SK-N-SH (cell line): ENCODE results near the gene GGTLC2. TPM values are rescaled to one million over a fixed set of nuclear protein-coding genes. Genes with fewer than 3 reads are reported as not detected.

Experiments used
- CTCF ChIA-PET: fragments of 300-600, 350-600 bp; formaldehyde crosslinking; extraction: SDS; loops from one replicate; lab custom pipeline; 2021; lab: Yijun Ruan, JAX
- POLR2A ChIA-PET: fragments of 350-600 bp; sonication (Branson Sonifier 250); formaldehyde crosslinking; extraction: SDS; loops from one replicate; lab custom pipeline; 2020; ENCODE audit warnings: antibody characterized with exemption, inconsistent platforms; lab: Yijun Ruan, JAX
- DNase-seq: peaks from one replicate; pipeline ENCODE4 v3.0.0; 2012
- H2AFZ ChIP-seq: fragments of 200-600 bp; sonication (generic); 2 replicates; pipeline ENCODE4 v1.8.1; 2016; ENCODE audit warnings: antibody characterized with exemption, mild to moderate bottlenecking, low read depth
- H3F3A ChIP-seq: fragments of 200-600 bp; sonication (generic); replicated peaks from 2 replicates; pipeline ENCODE3; 2016; ENCODE audit warnings: antibody characterized with exemption, mild to moderate bottlenecking; ENCODE audit not compliant: insufficient read depth
- H3K27ac ChIP-seq, 2 experiments: fragments of 200-500 bp in 1 of 2; fragments of 200-600 bp in 1 of 2; sonication (Bioruptor generic) in 1 of 2; sonication (generic), shearing (Covaris generic) in 1 of 2; 2 replicates each; pipeline versions ENCODE4 v1.5.1 to v1.6.1; 2014 to 2016; ENCODE audit warnings: low read depth in 2 of 2, inconsistent platforms in 1 of 2, low read length in 1 of 2, mild to moderate bottlenecking in 1 of 2, mixed read lengths in 1 of 2
- H3K27me3 ChIP-seq: fragments of 200-600 bp; sonication (generic), shearing (Covaris generic); 2 replicates; pipeline ENCODE4 v1.6.1; 2016; ENCODE audit warnings: mixed run types; ENCODE audit not compliant: insufficient read depth
- H3K36me3 ChIP-seq, 2 experiments: fragments of 200-500 bp in 1 of 2; fragments of 200-600 bp in 1 of 2; sonication (Bioruptor generic) in 1 of 2; sonication (generic) in 1 of 2; replicated peaks in 1 of 2; 2 replicates each; pipeline versions ENCODE3 to v1.5.1; 2014 to 2016; ENCODE audit warnings: low read length in 1 of 2, mild to moderate bottlenecking in 1 of 2; ENCODE audit not compliant: insufficient read depth in 2 of 2, control insufficient read depth in 1 of 2
- H3K4me1 ChIP-seq, 2 experiments: fragments of 200-500 bp in 1 of 2; fragments of 200-600 bp in 1 of 2; sonication (Bioruptor generic) in 1 of 2; sonication (generic), shearing (Covaris generic) in 1 of 2; 2 replicates each; pipeline versions ENCODE4 v1.5.1 to v1.6.1; 2014 to 2016; ENCODE audit warnings: low read depth in 1 of 2, low read length in 1 of 2, mixed run types in 1 of 2; ENCODE audit not compliant: insufficient read depth in 2 of 2, control insufficient read depth in 1 of 2
- H3K4me2 ChIP-seq: fragments of 200-600 bp; sonication (generic), shearing (Covaris generic); 2 replicates; pipeline ENCODE4 v1.6.1; 2017; ENCODE audit warnings: mixed run types
- H3K4me3 ChIP-seq, 2 experiments: fragments of 200-500 bp in 1 of 2; fragments of 200-600 bp in 1 of 2; sonication (Bioruptor generic) in 1 of 2; sonication (generic), shearing (Covaris generic) in 1 of 2; 2 replicates each; pipeline versions ENCODE4 v1.5.1 to v1.8.1; 2014 to 2016; ENCODE audit warnings: low read depth in 2 of 2, inconsistent platforms in 1 of 2, low read length in 1 of 2, mild to moderate bottlenecking in 1 of 2, mixed read lengths in 1 of 2, moderate library complexity in 1 of 2
- H3K79me2 ChIP-seq: fragments of 200-600 bp; sonication (generic); 2 replicates; pipeline ENCODE4 v1.8.1; 2017; ENCODE audit warnings: mild to moderate bottlenecking; ENCODE audit not compliant: insufficient read depth
- H3K9ac ChIP-seq: fragments of 200-600 bp; sonication (generic); 2 replicates; pipeline ENCODE4 v1.6.1; 2017; ENCODE audit warnings: mixed run types
- H3K9me2 ChIP-seq: fragments of 200-600 bp; sonication (generic); 2 replicates; pipeline ENCODE4 v1.6.1; 2017; ENCODE audit warnings: mixed run types
- H3K9me3 ChIP-seq: fragments of 200-600 bp; sonication (generic); 2 replicates; pipeline ENCODE4 v1.6.1; 2017; ENCODE audit warnings: mixed run types, mild to moderate bottlenecking, moderate library complexity
- H4K20me1 ChIP-seq: fragments of 200-600 bp; sonication (generic); 2 replicates; pipeline ENCODE4 v1.6.1; 2017; ENCODE audit warnings: mild to moderate bottlenecking, mixed run types; ENCODE audit not compliant: insufficient read depth
- CHD2 ChIP-seq: fragments of 150-350 bp; IDR thresholded peaks from 2 replicates; pipeline ENCODE4 v1.6.1; 2018; ENCODE audit warnings: low read length; ENCODE audit not compliant: partially characterized antibody
- CTCF ChIP-seq: fragments of 200-600 bp; sonication (generic); IDR thresholded peaks from 2 replicates; pipeline ENCODE4 v1.6.1; 2017; ENCODE audit warnings: antibody characterized with exemption, mild to moderate bottlenecking, moderate library complexity
- EZH2phosphoT487 ChIP-seq: fragments of 200-600 bp; sonication (generic); IDR thresholded peaks from 2 replicates; pipeline ENCODE4 v1.6.1; 2017; ENCODE audit warnings: low read depth, mixed run types, mild to moderate bottlenecking, antibody characterized with exemption, moderate library complexity, borderline replicate concordance
- FOXM1 ChIP-seq: IDR thresholded peaks from 2 replicates; pipeline ENCODE4 v1.4.0; 2012; ENCODE audit warnings: low read depth, mild to moderate bottlenecking
- IRF3 ChIP-seq: fragments of 150-350 bp; IDR thresholded peaks from 2 replicates; pipeline ENCODE4 v1.6.1; 2016; ENCODE audit warnings: mild to moderate bottlenecking, low read depth, low read length
- JUND ChIP-seq: IDR thresholded peaks from 2 replicates; pipeline ENCODE4 v1.4.0; 2012
- MAX ChIP-seq: IDR thresholded peaks from 2 replicates; pipeline ENCODE4 v1.4.0; 2012; ENCODE audit warnings: low read depth
- NFIC ChIP-seq: IDR thresholded peaks from 2 replicates; pipeline ENCODE4 v1.4.0; 2012; ENCODE audit warnings: borderline replicate concordance
- NRF1 ChIP-seq: IDR thresholded peaks from 2 replicates; pipeline ENCODE4 v1.6.1; 2012; ENCODE audit warnings: low read depth, mild to moderate bottlenecking, low read length
- POLR2AphosphoS5 ChIP-seq: IDR thresholded peaks from 2 replicates; pipeline ENCODE4 v1.6.1; 2012; ENCODE audit warnings: low read depth, low read length
- RAD21 ChIP-seq: IDR thresholded peaks from 2 replicates; pipeline ENCODE4 v1.6.1; 2012; ENCODE audit warnings: mild to moderate bottlenecking, low read length
- REST ChIP-seq: IDR thresholded peaks from 2 replicates; pipeline ENCODE4 v1.6.1; 2012; ENCODE audit warnings: mild to moderate bottlenecking, low read depth, low read length, moderate library complexity
- RXRA ChIP-seq: IDR thresholded peaks from 2 replicates; pipeline ENCODE4 v1.4.0; 2012; ENCODE audit warnings: low read depth, mild to moderate bottlenecking, borderline replicate concordance
- SIN3A ChIP-seq: IDR thresholded peaks from 2 replicates; pipeline ENCODE4 v1.6.1; 2012; ENCODE audit warnings: low read depth, mild to moderate bottlenecking, low read length, moderate library complexity, borderline replicate concordance
- SMC3 ChIP-seq: IDR thresholded peaks from 2 replicates; pipeline ENCODE4 v1.6.1; 2012; ENCODE audit warnings: low read depth, low read length, improper control_type of control experiment
- TCF12 ChIP-seq: IDR thresholded peaks from 2 replicates; pipeline ENCODE4 v1.4.0; 2012
- USF2 ChIP-seq: fragments of 150-350 bp; IDR thresholded peaks from 2 replicates; pipeline ENCODE4 v1.6.1; 2017; ENCODE audit warnings: antibody characterized with exemption, low read length, low read depth, borderline replicate concordance
- WGBS: methylation state at CpG from one replicate; pipeline ENCODE4 v1.1.6; 2017; ENCODE audit warnings: low lambda C conversion rate; 5-methylcytosine and 5-hydroxymethylcytosine counted together
- polyA plus RNA-seq, 3 experiments: library from polyadenylated mRNA; depleted of rRNA; stranded (reverse); fragments of >200 nt; gene quantifications; 2 replicates each; pipeline ENCODE4 v1.2.3, GENCODE V29; 2012

The GGTLC2 gene
- polyA plus RNA-seq, 1 of the 3 experiments (the other 2 are of a cell fraction), result not detected

GRCh38 chr22:22670076-22670795, 25.8 kb downstream of the GGTLC2 start:
- no peaks in the 10 kb centered on the region for H3K4me1 ChIP-seq
- H3K4me2 ChIP-seq, result no peak overlapping the region
- no peak overlapping the region for H3K27ac ChIP-seq
- H3K27me3 ChIP-seq, result no peaks in the 10 kb centered on the region; the same call in 1 of the 2 replicates
- no peak overlapping the region for H3K9ac ChIP-seq
- POLR2A ChIA-PET, result no interaction called here
- WGBS, result 14% methylated on average over 4 of the region's 4 CpGs
- H3K4me3 ChIP-seq, result no peak overlapping the region
- no peaks in the 10 kb centered on the region for H3K9me3 ChIP-seq
- TF ChIP-seq POLR2AphosphoS5 (no peak), FOXM1 (no peak), JUND (no peak), CTCF (no peak), EZH2phosphoT487 (no peak), SIN3A (no peak), MAX (no peak), NFIC (no peak), TCF12 (no peak)
- H4K20me1 ChIP-seq, result no peaks in the 10 kb centered on the region
- H3K79me2 ChIP-seq, result no peaks in the 10 kb centered on the region
- CTCF ChIA-PET, result interaction anchor here (1.2 to 1.8 kb wide), 2 partner anchors 83 to 206 kb away, joined by 3 to 7 read pairs; no protein-coding TSS in a partner anchor
- H3K9me2 ChIP-seq, result no peaks in the 10 kb centered on the region
- H3K36me3 ChIP-seq, result no peaks in the 10 kb centered on the region
- no peak for DNase-seq
- no peak overlapping the region for H2AFZ ChIP-seq
- H3F3A ChIP-seq, result no peaks in the 10 kb centered on the region

- no peaks in the 10 kb centered on the region for H3F3A ChIP-seq
- H3K4me3 ChIP-seq, result no peak overlapping the region
- no peaks in the 10 kb centered on the region for H3K79me2 ChIP-seq
- POLR2A ChIA-PET, result no interaction called here
- no peaks in the 10 kb centered on the region for H3K36me3 ChIP-seq
- H3K27ac ChIP-seq, result no peak overlapping the region
- DNase-seq, result no peak
- no peaks in the 10 kb centered on the region for H3K9me3 ChIP-seq
- CTCF ChIA-PET, result no interaction called here
- no peaks in the 10 kb centered on the region; the same call in 1 of the 2 replicates for H3K27me3 ChIP-seq
- H3K4me1 ChIP-seq, result no peaks in the 10 kb centered on the region
- no peaks in the 10 kb centered on the region for H4K20me1 ChIP-seq
- H2AFZ ChIP-seq, result no peak overlapping the region
- no peak overlapping the region for H3K9ac ChIP-seq
- WGBS, result 4% methylated on average over 1 of the region's 1 CpG
- no peak overlapping the region for H3K4me2 ChIP-seq
- H3K9me2 ChIP-seq, result no peaks in the 10 kb centered on the region
- TF ChIP-seq RXRA (no peak), POLR2AphosphoS5 (no peak), REST (no peak), EZH2phosphoT487 (no peak), USF2 (no peak), SMC3 (no peak), CHD2 (no peak), JUND (no peak), IRF3 (no peak), NRF1 (no peak), RAD21 (no peak)
These were observed 27.1 kb downstream of the GGTLC2 start for GRCh38 chr22:22671506-22671905.
